Stimulated activated CD4-positive, alpha-beta T cell treated with anti-CD3 and anti-CD28 coated beads, Interleukin-15, amount 100 ng/mL, for 1 hour (primary cell): ENCODE measurements around the gene CYP1A2.
"Not testable (repeated sequence)": the region's sequence is repeated elsewhere in the genome, so short reads cannot be mapped to it uniquely, and the experiment has no call there.

Source experiments
- DNase-seq, 2 donors: peaks; one replicate each; pipeline ENCODE4 v3.0.0-alpha.2; 2020; ENCODE audit warnings: low read depth in 1 of 2, low spot score in 1 of 2

Gene CYP1A2

GRCh38 chr15:74776821-74777768 lies 28.4 kb downstream of the CYP1A2 start:
- DNase-seq: no peak

- DNase-seq: no peak
Observed at GRCh38 chr15:74777769-74778598, 29.3 kb downstream of the CYP1A2 start.

GRCh38 chr15:74778599-74778970 lies 29.9 kb downstream of the CYP1A2 start:
- DNase-seq: no peak

GRCh38 chr15:74779162-74779648 lies 30.6 kb downstream of the CYP1A2 start:
- DNase-seq: no peak

GRCh38 chr15:74780523-74781430 lies 32.1 kb downstream of the CYP1A2 start:
- DNase-seq: no peak

GRCh38 chr15:74781431-74782258 lies 33.0 kb downstream of the CYP1A2 start, which contains the start of gene CSK:
TSS of gene CSK (plus strand) at chr15:74782080. CDS start at chr15:74798298, 16,218 bp downstream.
- DNase-seq: peak; percentile 67 to 73

GRCh38 chr15:74782259-74783071 lies 33.8 kb downstream of the CYP1A2 start:
- DNase-seq: no peak

- no peak for DNase-seq
Observed at GRCh38 chr15:74783072-74783807, 34.6 kb downstream of the CYP1A2 start.

GRCh38 chr15:74783808-74784175 lies 35.1 kb downstream of the CYP1A2 start:
- no peak for DNase-seq

GRCh38 chr15:74784426-74785193 lies 36.0 kb downstream of the CYP1A2 start:
- no peak for DNase-seq

GRCh38 chr15:74785194-74786032 lies 36.8 kb downstream of the CYP1A2 start:
- no peak for DNase-seq

- DNase-seq: not testable (repeated sequence)
Observed at GRCh38 chr15:74786081-74786480, 37.4 kb downstream of the CYP1A2 start.

GRCh38 chr15:74786551-74787165 lies 38.0 kb downstream of the CYP1A2 start:
- DNase-seq: no peak

GRCh38 chr15:74787251-74788041 lies 38.8 kb downstream of the CYP1A2 start:
- peak; percentile 74 to 78 for DNase-seq

GRCh38 chr15:74788042-74788682 lies 39.5 kb downstream of the CYP1A2 start:
- no peak for DNase-seq
